A549 (cell line): Measurements from ENCODE around the gene ETV7. TPM values are rescaled to one million over a fixed set of nuclear protein-coding genes. Genes with fewer than 3 reads are reported as not detected.

Experiments used
- ATAC-seq, 2 experiments: fragments of 200-7000 bp in 1 of 2; fragments of >200 bp in 1 of 2; cut with Nextera tagmentation in 1 of 2; cut with Tn5 transposase in 1 of 2; 3 replicates each; pipeline versions ENCODE4 v1.8.0 to v1.9.1; 2018 to 2020; ENCODE audit warnings: mild to moderate bottlenecking in 1 of 2, moderate library complexity in 1 of 2
- CTCF ChIA-PET: fragments of 300-600 bp; sonication (Branson Sonifier 250); formaldehyde crosslinking; extraction: SDS; loops from one replicate; lab custom pipeline; 2021; ENCODE audit warnings: antibody characterized with exemption, inconsistent platforms; lab: Yijun Ruan, JAX
- POLR2A ChIA-PET: fragments of 350-600 bp; formaldehyde crosslinking; extraction: SDS; loops from one replicate; lab custom pipeline; 2021; ENCODE audit warnings: antibody characterized with exemption, inconsistent platforms; lab: Yijun Ruan, JAX
- DNase-seq, 2 experiments: peaks; one replicate each; pipeline versions ENCODE4 v3.0.0 to v3.0.0-alpha.2; 2011 to 2016; ENCODE audit warnings: low read depth in 1 of 2, low spot score in 1 of 2
- FAIRE-seq: peaks from 2 replicates; lab custom pipeline; 2011; peaks lifted over from hg19 to GRCh38; lab: Jason Lieb, UNC
- H3K27ac ChIP-seq, 2 experiments: fragments of >200 bp; sonication (Bioruptor Twin); formaldehyde crosslinking; 3 replicates each; pipeline ENCODE4 v1.5.1; 2016 to 2017
- H3K4me1 ChIP-seq: fragments of >200 bp; sonication (Bioruptor Twin); formaldehyde crosslinking; 3 replicates; pipeline ENCODE4 v1.6.1; 2016
- H3K4me2 ChIP-seq: fragments of >200 bp; sonication (Bioruptor Twin); formaldehyde crosslinking; 3 replicates; pipeline ENCODE4 v1.6.1; 2016
- H3K4me3 ChIP-seq: fragments of >200 bp; sonication (Bioruptor Twin); formaldehyde crosslinking; 3 replicates; pipeline ENCODE4 v1.5.1; 2016
- H3K9me3 ChIP-seq: fragments of >200 bp; sonication (Bioruptor Twin); formaldehyde crosslinking; 3 replicates; pipeline ENCODE4 v1.6.1; 2016
- BHLHE40 ChIP-seq: IDR thresholded peaks from 2 replicates; pipeline ENCODE4 v1.6.1; 2012; ENCODE audit warnings: low read depth, low read length, inconsistent platforms
- CBX2 ChIP-seq: fragments of 200-600 bp; sonication (generic); IDR thresholded peaks from 2 replicates; pipeline ENCODE4 v1.6.1; 2016; ENCODE audit warnings: low read depth, mild to moderate bottlenecking, borderline replicate concordance
- CBX8 ChIP-seq: fragments of 200-600 bp; sonication (generic); IDR thresholded peaks from 2 replicates; pipeline ENCODE4 v1.6.1; 2016
- CEBPB ChIP-seq, 2 experiments: fragments of >200 bp in 1 of 2; sonication (Bioruptor Twin) in 1 of 2; formaldehyde crosslinking in 1 of 2; IDR thresholded peaks; 2 replicates each; pipeline ENCODE4 v1.6.1; 2012 to 2016
- CHD2 ChIP-seq: fragments of 150-350 bp; IDR thresholded peaks from 2 replicates; pipeline ENCODE4 v1.6.1; 2014; ENCODE audit warnings: low read length; ENCODE audit not compliant: partially characterized antibody
- CHD4 ChIP-seq: fragments of 200-600 bp; sonication (generic); IDR thresholded peaks from 2 replicates; pipeline ENCODE4 v1.6.1; 2016; ENCODE audit warnings: antibody characterized with exemption, mild to moderate bottlenecking, borderline replicate concordance
- EHMT2 ChIP-seq: fragments of 200-600 bp; sonication (generic); IDR thresholded peaks from 2 replicates; pipeline ENCODE4 v1.6.1; 2016; ENCODE audit warnings: antibody characterized with exemption, low read depth, mild to moderate bottlenecking, moderate library complexity
- EP300 ChIP-seq, 2 experiments: fragments of >200 bp; sonication (Bioruptor Twin); formaldehyde crosslinking; IDR thresholded peaks; 2 replicates in 1 of 2; 3 replicates in 1 of 2; pipeline ENCODE4 v1.6.1; 2016 to 2017
- HDAC2 ChIP-seq: fragments of 200-600 bp; sonication (generic); IDR thresholded peaks from 2 replicates; pipeline ENCODE4 v1.6.1; 2016
- HOXA7 ChIP-seq: fragments of 250-450 bp; sonication (Bioruptor Pico); IDR thresholded peaks from 2 replicates; pipeline ENCODE4 v1.5.0; 2020; ENCODE audit warnings: mild to moderate bottlenecking, moderate library complexity
- HOXB5 ChIP-seq: fragments of 250-450 bp; sonication (Bioruptor Pico); IDR thresholded peaks from 2 replicates; pipeline ENCODE4 v1.5.0; 2020; ENCODE audit warnings: mild to moderate bottlenecking, moderate library complexity
- JUN ChIP-seq, 2 experiments: fragments of >200 bp; sonication (Bioruptor Twin); formaldehyde crosslinking; IDR thresholded peaks; 2 replicates in 1 of 2; 3 replicates in 1 of 2; pipeline ENCODE4 v1.6.1; 2016 to 2017
- KDM1A ChIP-seq: fragments of 200-600 bp; sonication (generic); IDR thresholded peaks from 2 replicates; pipeline ENCODE4 v1.6.1; 2016; ENCODE audit warnings: low read depth, mild to moderate bottlenecking
- KDM5A ChIP-seq: fragments of 200-600 bp; sonication (generic); IDR thresholded peaks from 2 replicates; pipeline ENCODE4 v1.6.1; 2016; ENCODE audit warnings: antibody characterized with exemption, mild to moderate bottlenecking
- MYC ChIP-seq: IDR thresholded peaks from 2 replicates; pipeline ENCODE4 v1.6.1; 2012; ENCODE audit warnings: mild to moderate bottlenecking, inconsistent platforms, low read length, improper control_type of control experiment, borderline replicate concordance
- RARB ChIP-seq: fragments of 250-450 bp; sonication (Bioruptor Pico); IDR thresholded peaks from 2 replicates; pipeline ENCODE4 v1.8.0; 2021; ENCODE audit warnings: mild to moderate bottlenecking, moderate library complexity
- RFX5 ChIP-seq: fragments of 450-650 bp; IDR thresholded peaks from 2 replicates; pipeline ENCODE4 v1.7.1; 2014; ENCODE audit warnings: antibody characterized with exemption, mild to moderate bottlenecking, moderate library complexity
- RNF2 ChIP-seq: fragments of 200-600 bp; sonication (generic); IDR thresholded peaks from 2 replicates; pipeline ENCODE4 v1.6.1; 2016; ENCODE audit warnings: low read depth, mild to moderate bottlenecking, antibody characterized with exemption, moderate library complexity, borderline replicate concordance
- SMC3 ChIP-seq: fragments of >200 bp; sonication (Bioruptor Twin); formaldehyde crosslinking; IDR thresholded peaks from 3 replicates; pipeline ENCODE4 v1.6.1; 2018; ENCODE audit warnings: inconsistent platforms
- SREBF2 ChIP-seq: fragments of 450-650 bp; IDR thresholded peaks from 2 replicates; pipeline ENCODE4 v1.6.1; 2014; ENCODE audit warnings: mild to moderate bottlenecking, moderate library complexity
- ZSCAN20 ChIP-seq: fragments of 250-450 bp; sonication (Bioruptor Pico); IDR thresholded peaks from 2 replicates; pipeline ENCODE4 v1.8.0; 2022; ENCODE audit warnings: mild to moderate bottlenecking, moderate library complexity
- WGBS: methylation state at CpG from one replicate; pipeline ENCODE4 v1.1.6; 2017; ENCODE audit errors: missing lambda C conversion rate; 5-methylcytosine and 5-hydroxymethylcytosine counted together
- polyA plus RNA-seq, 4 experiments: library from polyadenylated mRNA; depleted of rRNA in 3 of 4; stranded (reverse); fragments of >200 nt; fragmentation: RNase III in 1 of 4; extraction: RNeasy Plus Mini Kit Qiagen cat#74134 plus additional on column Dnase treatment in 1 of 4; gene quantifications; 2 replicates in 3 of 4; 3 replicates in 1 of 4; pipeline ENCODE4 v1.2.3, GENCODE V29; 2011 to 2017
- TF ChIP-seq, protein P1 (sequence below): fragments of 250-450 bp; sonication (Bioruptor Pico); IDR thresholded peaks from 2 replicates; pipeline ENCODE4 v1.5.0; 2020; ENCODE audit warnings: low read depth, mild to moderate bottlenecking, moderate library complexity
- TF ChIP-seq, protein P2 (sequence below): fragments of >200 bp; sonication (Bioruptor Twin); formaldehyde crosslinking; IDR thresholded peaks from 3 replicates; pipeline ENCODE4 v1.6.1; 2016
- TF ChIP-seq, protein P3 (sequence below): fragments of 200-600 bp; sonication (generic); IDR thresholded peaks from 2 replicates; pipeline ENCODE4 v1.6.1; 2016; ENCODE audit warnings: antibody characterized with exemption, mild to moderate bottlenecking, moderate library complexity
- TF ChIP-seq, protein P4 (sequence below): fragments of >200 bp; sonication (Bioruptor Twin); formaldehyde crosslinking; IDR thresholded peaks from 2 replicates; pipeline ENCODE4 v1.6.1; 2016

The ETV7 gene
- polyA plus RNA-seq, 2 of the 4 experiments (the other 2 are of a cell fraction): 0.05 TPM; not detected in 1

DNA sequence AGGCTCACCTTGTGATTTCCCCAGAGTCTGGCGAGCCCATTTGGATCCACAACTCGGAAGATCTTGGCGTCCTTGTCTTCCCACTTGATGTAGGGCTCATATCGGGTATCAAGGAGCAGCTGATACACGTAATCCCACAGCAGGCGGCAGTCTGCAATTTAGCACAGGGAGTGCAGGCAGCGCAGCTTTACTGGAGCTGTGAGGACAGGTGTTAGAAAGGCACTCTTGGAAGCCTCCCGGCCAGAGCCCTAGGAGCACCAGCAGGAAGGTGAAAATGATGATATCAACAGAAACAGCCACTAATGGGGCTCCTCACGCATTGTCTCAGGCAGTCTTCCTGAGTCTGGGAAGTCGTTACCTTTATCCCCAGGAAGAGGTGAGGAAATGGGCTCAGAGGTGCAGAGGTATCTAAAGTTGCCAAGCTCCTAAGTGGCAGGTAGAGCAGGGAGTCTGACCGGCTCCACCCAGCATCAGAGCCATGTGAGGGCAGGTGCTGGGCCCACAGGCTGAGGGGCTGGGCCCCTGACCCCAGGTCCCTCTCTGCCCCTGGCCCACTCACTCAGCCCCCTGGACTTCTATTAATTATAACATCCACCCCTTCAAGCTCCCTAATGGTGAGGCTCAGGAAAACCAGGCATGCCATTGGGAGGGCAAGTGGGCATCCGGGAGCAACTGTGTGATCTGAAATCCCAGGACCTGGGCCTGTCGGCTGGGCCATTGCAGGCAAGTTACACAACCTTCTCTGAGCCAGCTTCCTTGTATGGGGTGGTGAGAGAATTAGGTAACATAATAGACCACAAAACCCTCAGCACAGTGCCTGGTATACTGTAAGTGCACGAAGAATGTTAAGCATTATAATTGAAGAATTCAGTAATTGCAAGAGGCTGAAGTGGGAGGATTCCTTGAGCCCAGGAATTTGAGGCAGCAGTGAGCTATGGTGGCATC, 18.3 kb downstream of the ETV7 start:
- TF ChIP-seq, protein P1, sequence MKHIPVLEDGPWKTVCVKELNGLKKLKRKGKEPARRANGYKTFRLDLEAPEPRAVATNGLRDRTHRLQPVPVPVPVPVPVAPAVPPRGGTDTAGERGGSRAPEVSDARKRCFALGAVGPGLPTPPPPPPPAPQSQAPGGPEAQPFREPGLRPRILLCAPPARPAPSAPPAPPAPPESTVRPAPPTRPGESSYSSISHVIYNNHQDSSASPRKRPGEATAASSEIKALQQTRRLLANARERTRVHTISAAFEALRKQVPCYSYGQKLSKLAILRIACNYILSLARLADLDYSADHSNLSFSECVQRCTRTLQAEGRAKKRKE: no peak
- TF ChIP-seq, protein P2, sequence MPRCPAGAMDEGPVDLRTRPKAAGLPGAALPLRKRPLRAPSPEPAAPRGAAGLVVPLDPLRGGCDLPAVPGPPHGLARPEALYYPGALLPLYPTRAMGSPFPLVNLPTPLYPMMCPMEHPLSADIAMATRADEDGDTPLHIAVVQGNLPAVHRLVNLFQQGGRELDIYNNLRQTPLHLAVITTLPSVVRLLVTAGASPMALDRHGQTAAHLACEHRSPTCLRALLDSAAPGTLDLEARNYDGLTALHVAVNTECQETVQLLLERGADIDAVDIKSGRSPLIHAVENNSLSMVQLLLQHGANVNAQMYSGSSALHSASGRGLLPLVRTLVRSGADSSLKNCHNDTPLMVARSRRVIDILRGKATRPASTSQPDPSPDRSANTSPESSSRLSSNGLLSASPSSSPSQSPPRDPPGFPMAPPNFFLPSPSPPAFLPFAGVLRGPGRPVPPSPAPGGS: no peak
- TF ChIP-seq HOXA7: no peak
- TF ChIP-seq, protein P3, sequence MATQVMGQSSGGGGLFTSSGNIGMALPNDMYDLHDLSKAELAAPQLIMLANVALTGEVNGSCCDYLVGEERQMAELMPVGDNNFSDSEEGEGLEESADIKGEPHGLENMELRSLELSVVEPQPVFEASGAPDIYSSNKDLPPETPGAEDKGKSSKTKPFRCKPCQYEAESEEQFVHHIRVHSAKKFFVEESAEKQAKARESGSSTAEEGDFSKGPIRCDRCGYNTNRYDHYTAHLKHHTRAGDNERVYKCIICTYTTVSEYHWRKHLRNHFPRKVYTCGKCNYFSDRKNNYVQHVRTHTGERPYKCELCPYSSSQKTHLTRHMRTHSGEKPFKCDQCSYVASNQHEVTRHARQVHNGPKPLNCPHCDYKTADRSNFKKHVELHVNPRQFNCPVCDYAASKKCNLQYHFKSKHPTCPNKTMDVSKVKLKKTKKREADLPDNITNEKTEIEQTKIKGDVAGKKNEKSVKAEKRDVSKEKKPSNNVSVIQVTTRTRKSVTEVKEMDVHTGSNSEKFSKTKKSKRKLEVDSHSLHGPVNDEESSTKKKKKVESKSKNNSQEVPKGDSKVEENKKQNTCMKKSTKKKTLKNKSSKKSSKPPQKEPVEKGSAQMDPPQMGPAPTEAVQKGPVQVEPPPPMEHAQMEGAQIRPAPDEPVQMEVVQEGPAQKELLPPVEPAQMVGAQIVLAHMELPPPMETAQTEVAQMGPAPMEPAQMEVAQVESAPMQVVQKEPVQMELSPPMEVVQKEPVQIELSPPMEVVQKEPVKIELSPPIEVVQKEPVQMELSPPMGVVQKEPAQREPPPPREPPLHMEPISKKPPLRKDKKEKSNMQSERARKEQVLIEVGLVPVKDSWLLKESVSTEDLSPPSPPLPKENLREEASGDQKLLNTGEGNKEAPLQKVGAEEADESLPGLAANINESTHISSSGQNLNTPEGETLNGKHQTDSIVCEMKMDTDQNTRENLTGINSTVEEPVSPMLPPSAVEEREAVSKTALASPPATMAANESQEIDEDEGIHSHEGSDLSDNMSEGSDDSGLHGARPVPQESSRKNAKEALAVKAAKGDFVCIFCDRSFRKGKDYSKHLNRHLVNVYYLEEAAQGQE: no peak
- TF ChIP-seq HDAC2: no peak
- TF ChIP-seq RARB: no peak
- TF ChIP-seq, protein P4, sequence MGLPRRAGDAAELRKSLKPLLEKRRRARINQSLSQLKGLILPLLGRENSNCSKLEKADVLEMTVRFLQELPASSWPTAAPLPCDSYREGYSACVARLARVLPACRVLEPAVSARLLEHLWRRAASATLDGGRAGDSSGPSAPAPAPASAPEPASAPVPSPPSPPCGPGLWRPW: no peak
- TF ChIP-seq CHD4: no peak
- TF ChIP-seq MYC: no peak
- TF ChIP-seq CHD2: no peak
- TF ChIP-seq, all 56 proteins: peak for 0
- H3K4me3 ChIP-seq: no peak overlapping the region
- ChIA-PET POLR2A (no interaction called here), CTCF (interaction anchor here (1.7 to 4.6 kb wide), 3 partner anchors 8 to 67 kb away, joined by 5 to 23 read pairs (median 5); no protein-coding TSS in a partner anchor)
- FAIRE-seq: no peak
- WGBS: 85% methylated on average over 11 of the region's 14 CpGs
- H3K4me1 ChIP-seq: 0 out of 3 replicates have a peak, but pooled peaks cover 6% of the 10 kb centered on the region
- no peak for ATAC-seq
- no peaks in the 10 kb centered on the region for H3K9me3 ChIP-seq
- no peak overlapping the region for H3K4me2 ChIP-seq
- no peak overlapping the region for H3K27ac ChIP-seq
- no peak for DNase-seq

DNA sequence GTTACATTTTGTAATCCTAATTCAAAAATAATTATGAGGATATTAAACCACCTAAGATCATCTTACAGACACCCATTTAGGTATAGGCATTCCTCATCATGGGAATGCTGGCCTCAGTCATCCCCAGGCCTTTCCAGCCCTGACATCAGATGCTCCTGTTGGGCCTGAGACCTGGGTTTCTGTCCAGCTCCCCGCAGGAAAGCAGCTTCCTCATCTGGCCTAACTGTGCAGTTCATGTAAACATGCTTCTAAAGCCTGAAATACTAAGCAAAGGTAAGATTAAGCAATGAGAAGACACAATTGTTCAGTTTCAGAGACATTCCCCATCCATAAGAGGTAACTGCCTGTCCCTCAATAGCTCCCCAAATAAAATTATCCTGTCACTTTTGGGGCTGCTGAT, 19.0 kb downstream of the ETV7 start:
- 0 out of 3 replicates have a peak, but pooled peaks cover 6% of the 10 kb centered on the region for H3K4me1 ChIP-seq
- POLR2A ChIA-PET: no interaction called here
- H3K27ac ChIP-seq: no peak overlapping the region
- TF ChIP-seq BHLHE40 (no peak), CBX8 (no peak), KDM1A (no peak), KDM5A (no peak), EP300 (IDR thresholded peaks at IDR 0.05) (no peak), SREBF2 (no peak), JUN (IDR thresholded peaks at IDR 0.05) (no peak), ZSCAN20 (CRISPR knock-in tag) (no peak), CHD4 (no peak), MYC (no peak), CBX2 (no peak), EHMT2 (no peak), CEBPB (IDR thresholded peaks at IDR 0.05) (no peak), RFX5 (no peak), RNF2 (no peak), HOXB5 (CRISPR knock-in tag) (no peak), SMC3 (no peak)
- TF ChIP-seq, protein P4: no peak
- TF ChIP-seq, protein P1: no peak
- no peak for FAIRE-seq
- CTCF ChIA-PET: interaction anchor here (1.7 to 4.6 kb wide), 3 partner anchors 7 to 66 kb away, joined by 5 to 23 read pairs (median 5); no protein-coding TSS in a partner anchor
- 29% methylated on average over 1 of the region's 1 CpG for WGBS
- H3K4me3 ChIP-seq: no peak overlapping the region
- no peaks in the 10 kb centered on the region for H3K9me3 ChIP-seq
- DNase-seq: no peak
- no peak for ATAC-seq
- no peak overlapping the region for H3K4me2 ChIP-seq
